HG03095 (cell line): ENCODE data around the gene SPINDOC.
"Not testable (repeated sequence)": the region's sequence is repeated elsewhere in the genome, so short reads cannot be mapped to it uniquely, and the experiment has no call there.

Source experiments
- ATAC-seq: cut with Tn5 transposase; IDR thresholded peaks from one replicate; pipeline ENCODE4 v1.9.1; 2021; ENCODE audit warnings: moderate library complexity; ENCODE audit not compliant: unreplicated experiment

Gene SPINDOC

DNA sequence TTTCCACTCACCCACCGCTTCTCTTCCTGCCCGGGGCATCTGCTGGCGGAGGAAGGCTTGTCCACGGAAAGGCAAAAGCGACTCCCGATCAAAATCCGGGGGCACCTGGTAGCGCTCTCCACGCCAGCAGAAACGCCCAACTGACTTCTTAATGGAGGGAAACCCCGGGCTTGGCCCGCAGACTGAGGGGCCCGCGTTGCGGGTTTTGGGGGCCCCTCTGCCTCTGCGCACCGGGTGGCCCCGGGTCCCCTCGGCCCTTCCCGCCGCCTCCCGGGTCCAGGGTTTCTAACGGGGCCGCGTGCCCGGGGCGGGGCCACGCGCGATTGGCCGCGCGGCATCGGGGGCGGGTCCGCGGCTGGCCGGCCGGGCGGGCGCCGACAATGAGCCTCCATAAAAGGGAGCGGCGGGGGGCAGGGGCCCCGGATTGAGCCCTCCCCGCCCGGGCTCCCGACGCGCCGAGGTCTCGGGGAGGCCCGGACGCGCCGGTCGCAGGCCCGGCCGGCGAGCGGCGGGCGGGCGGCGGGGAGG lies at the start of gene SPINDOC:
SPINDOC (plus strand) TSS at position 422 of the 528 bp plus-strand sequence. CDS start 231 bp downstream, outside the sequence.
- ATAC-seq = peak; percentile 74

GRCh38 chr11:63763496-63764339 lies 49.5 kb upstream of the SPINDOC start:
- no peak for ATAC-seq

GRCh38 chr11:63764340-63764678 lies 48.9 kb upstream of the SPINDOC start:
- ATAC-seq = no peak

DNA sequence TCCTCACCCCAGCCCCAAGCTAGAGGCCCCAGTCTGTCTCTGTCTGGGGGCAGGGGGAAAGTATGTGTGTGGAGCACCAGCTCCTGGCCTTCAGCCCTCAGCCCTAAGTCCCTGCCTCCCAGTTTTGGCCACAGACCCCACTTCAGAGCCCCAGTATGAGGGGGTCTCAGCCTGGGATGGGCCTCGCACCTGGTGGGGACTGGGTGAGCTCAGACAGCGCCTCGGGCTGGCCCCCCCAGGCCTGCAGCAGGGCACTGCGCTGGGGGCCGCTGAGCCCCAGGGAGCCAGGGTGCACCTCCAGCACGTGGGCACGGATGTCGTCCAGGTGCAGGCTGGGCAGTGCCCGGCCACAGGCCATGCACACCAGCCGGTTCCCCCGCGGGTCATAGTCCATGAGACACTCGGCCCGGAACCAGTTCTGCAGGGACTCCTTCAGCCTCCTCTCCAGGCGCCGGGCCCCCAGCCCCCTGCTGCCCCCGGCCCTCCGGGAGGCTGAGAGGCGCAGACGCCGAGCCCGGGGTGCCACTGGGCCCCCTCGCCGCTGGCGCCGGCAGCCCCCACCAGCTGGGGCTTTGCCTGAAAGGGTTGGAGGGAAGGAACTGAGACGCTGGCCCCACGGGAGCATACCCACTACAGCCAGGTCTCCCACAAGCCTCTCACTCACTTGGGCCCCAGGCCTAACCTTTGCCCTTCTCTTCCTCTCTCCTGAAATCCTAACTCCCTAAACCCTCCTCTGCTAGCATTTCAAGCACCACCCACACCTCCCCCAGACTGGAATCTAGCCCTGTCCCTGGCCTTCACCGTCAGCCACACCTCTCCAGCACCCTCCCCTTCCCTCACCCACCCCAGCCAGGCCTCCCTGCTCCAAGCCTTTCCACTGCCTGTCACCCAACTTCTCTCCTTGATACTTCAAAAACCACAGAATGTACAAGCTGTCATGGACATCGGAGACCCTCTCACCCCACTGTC lies 48.3 kb upstream of the SPINDOC start:
- ATAC-seq = no peak

DNA sequence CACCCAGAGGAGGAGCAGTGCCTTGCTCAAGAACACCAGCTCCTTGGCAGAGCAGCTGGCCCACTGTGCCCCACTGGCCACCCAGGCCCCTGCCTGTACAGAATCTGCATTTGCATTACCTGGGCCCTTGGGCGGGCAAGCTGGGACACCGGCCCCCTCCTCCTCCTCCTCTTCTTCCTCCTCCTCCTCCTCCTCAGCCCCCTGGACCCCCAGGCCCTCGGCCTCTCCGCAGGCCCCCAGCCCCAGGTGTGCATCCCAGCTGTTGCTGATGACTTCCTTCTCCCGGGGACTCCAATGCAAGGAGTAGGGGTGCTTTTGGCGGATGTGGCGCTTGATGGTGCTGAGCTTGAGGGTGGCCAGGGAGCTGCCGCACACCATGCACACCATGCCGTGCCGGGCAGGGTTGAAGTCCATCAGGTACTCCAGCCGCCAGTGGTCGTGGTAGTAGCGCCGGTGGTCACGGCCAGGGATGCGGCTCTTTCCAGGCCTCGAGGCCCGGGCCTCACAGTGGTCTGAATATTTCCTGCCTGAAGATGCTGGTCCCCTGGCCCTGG lies 47.5 kb upstream of the SPINDOC start:
- no peak for ATAC-seq

DNA sequence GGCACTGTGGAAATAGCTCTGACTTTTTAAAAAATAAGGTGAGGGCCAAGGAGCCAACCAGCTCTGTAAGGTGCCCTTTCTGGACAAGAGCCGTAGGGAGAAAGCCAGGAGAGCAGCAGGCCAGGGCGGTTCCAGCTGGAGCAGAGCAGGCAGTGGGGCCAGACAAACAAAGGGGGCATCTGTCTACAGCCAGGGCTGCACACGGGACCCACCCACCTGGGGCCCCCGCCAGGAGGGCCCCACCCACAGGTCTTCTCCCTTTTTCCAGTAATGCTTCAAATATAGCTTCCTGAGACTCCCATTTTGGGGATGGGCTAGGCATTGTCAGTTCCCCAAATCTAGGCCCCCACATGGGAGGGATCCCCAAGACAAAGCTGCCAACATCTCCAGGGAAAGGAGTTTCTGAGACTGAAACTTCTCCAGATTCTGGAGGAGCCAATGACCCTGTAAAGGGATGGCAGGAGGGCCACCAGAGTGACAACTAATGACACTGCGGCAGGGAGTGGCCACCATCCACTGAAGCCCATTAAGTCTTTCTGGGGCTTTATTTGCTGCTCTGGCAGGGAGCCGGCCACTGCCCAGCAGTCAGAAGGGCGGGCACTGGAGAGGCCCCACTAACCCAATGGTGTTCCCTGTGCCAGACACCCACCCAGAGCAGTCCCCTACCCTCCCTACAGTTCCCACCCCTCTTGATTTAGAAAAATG lies 46.6 kb upstream of the SPINDOC start:
- ATAC-seq = no peak

- ATAC-seq = no peak
Observed at GRCh38 chr11:63767267-63767564, 46.0 kb upstream of the SPINDOC start.

GRCh38 chr11:63767565-63768236 lies 45.6 kb upstream of the SPINDOC start:
- ATAC-seq = no peak

- ATAC-seq = no peak
Observed at GRCh38 chr11:63768237-63769041, 44.8 kb upstream of the SPINDOC start, which contains the start of gene ZFTA. ZFTA (minus strand) TSS chr11:63768775; CDS start chr11:63768622, 153 bp downstream.

- no peak for ATAC-seq
Observed at GRCh38 chr11:63769042-63769713, 44.1 kb upstream of the SPINDOC start.

GRCh38 chr11:63769714-63770455 lies 43.4 kb upstream of the SPINDOC start:
- ATAC-seq = no peak

- ATAC-seq = no peak
Observed at GRCh38 chr11:63770763-63771162, 42.5 kb upstream of the SPINDOC start.

GRCh38 chr11:63771741-63772318 lies 41.4 kb upstream of the SPINDOC start:
- not testable (repeated sequence) for ATAC-seq

DNA sequence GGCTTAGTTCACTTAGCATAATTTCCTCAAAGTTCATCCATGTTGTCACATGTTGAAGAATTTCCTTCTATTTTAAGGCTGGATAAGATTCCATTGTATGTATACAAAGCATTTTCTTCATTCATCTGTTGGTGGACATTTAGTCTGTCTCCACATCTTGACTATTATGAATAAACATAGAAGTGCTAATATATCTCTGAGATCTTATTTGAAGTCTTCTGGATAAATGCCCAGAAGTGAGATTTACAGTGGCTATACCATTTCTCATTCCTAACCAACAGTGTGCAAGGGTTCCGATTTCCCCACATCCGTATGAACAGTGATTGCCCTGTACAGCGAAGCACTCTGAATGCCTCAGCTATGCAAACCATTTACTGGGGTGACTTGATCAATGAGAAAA lies 38.1 kb upstream of the SPINDOC start:
- ATAC-seq = no peak

DNA sequence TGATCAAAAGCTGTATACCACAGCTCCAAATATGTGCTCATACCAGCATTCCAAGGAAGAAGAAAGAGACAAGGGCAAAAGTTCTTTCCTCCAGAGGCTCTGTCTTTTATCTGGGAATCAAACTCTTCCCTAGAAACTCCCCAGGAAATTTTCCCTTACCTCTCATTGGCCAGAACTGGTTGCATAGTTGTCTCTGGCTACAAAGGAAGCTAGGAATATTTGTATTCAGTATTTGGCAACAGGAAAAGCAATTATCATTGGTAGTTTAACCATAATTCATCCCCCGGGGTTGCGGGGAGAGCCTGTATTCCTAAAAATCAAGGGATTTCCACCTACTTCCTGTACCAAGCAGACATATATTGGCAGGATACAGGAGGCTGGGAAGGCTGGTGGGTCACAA lies 34.2 kb upstream of the SPINDOC start:
- ATAC-seq = no peak

- no peak for ATAC-seq
Observed at GRCh38 chr11:63782749-63783148, 30.5 kb upstream of the SPINDOC start.

DNA sequence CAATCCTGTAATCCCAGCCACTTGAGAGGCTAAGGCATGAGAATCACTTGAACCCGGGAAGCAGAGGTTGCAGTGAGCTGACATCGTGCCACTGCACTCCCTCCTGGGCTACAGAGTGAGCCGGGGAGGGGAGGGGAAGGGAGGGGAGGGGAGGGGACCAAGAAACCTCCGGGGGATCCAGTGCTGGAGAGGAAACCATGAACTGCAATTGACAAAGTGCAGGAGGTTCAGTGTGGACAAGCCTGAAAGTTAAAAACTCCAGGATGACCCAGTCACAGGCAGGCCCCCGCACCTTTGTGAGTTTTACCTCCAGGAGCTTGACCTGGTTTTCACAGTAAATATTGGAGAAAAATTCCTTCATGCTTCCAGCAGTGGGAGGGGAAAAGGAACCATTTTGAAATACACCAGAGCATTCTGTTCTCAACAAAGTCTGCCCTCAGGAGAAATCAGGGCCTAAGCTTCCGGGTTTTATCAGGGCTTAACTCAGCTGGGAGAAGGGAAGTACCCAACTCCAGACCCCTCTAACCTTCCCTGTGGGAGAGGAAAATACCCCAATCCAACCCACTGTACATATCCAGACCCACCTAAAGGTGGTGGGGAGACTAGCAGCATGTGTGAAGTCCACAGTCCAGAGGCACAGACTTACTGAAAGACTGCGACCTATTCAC lies 29.2 kb upstream of the SPINDOC start:
- ATAC-seq = no peak
